NCI-H1694 treated with DMSO at 0.1 percent for 48 hours (cell line): ENCODE data around the gene KRTAP1-3.
"Not testable (repeated sequence)": the region's sequence is repeated elsewhere in the genome, so short reads cannot be mapped to it uniquely, and the experiment has no call there.

ENCODE experiments used
- DNase-seq: peaks from one replicate; lab custom pipeline; 2025; lab: John Stamatoyannopoulos, UW

Gene KRTAP1-3

DNA sequence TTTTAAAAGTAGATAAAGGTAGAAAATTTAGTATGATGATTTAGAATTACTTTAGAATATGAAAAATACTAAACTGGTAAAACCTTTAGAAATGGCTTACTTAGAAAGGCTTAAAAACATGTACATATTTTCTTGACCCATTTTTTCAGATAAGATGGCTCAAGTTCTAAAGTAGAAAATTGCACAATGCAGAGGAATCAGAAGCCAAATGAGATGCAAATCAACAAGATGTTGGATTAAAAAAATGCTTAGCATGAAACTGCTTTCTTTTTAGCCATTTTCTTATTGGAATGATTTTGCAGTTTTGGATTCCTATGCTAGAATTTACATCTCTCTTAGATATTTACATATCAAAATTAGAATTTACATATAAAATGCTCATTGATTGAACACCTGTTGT, 24.2 kb downstream of the KRTAP1-3 start:
- DNase-seq = no peak

DNA sequence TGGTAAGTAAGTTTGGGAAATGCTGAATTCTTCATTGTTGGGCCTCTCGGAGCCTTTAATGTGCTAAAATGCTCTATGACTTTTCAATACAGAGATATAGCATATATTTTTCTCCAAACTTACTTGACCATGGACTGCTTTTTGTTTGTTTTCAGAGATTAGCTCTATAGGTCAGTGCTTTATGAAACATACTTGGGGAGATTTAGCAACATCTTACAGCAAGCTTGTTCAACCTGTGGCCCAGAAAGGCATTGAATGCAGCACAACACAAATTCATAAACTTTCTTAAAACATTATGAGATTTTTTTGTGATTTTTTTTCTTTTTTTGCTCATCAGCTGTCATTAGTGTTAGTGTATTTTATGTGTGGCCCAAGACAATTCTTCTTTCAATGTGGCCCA, 24.7 kb downstream of the KRTAP1-3 start:
- no peak for DNase-seq

- DNase-seq = no peak
Observed at GRCh38 chr17:41009301-41009760, 25.3 kb downstream of the KRTAP1-3 start.

- no peak for DNase-seq
Observed at GRCh38 chr17:41008811-41009210, 25.9 kb downstream of the KRTAP1-3 start, which contains the start of gene KRTAP3-1. TSS of gene KRTAP3-1 (minus strand) at chr17:41009128. CDS start at chr17:41009074, 54 bp downstream.

- DNase-seq = no peak
Observed at GRCh38 chr17:41004397-41004796, 30.3 kb downstream of the KRTAP1-3 start.

DNA sequence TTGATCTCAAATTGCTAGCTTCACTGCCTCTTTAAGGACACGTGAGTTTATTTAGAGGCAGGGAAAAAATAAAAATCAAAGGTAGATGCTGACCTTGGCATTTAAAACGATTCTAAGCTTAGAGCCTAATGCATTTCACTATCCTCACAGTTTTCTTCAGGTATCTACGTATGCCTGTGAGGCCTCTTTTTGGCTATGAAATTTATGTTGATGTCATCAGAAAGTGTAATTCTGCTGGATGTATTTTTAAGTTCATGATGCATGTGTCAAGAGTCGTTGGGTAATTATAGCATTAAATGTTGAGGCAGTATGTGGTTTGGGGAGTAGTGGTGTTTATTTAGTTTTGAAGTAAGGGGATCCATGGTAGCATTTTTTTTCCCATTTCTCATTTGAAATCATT, 30.7 kb downstream of the KRTAP1-3 start:
- no peak for DNase-seq

DNA sequence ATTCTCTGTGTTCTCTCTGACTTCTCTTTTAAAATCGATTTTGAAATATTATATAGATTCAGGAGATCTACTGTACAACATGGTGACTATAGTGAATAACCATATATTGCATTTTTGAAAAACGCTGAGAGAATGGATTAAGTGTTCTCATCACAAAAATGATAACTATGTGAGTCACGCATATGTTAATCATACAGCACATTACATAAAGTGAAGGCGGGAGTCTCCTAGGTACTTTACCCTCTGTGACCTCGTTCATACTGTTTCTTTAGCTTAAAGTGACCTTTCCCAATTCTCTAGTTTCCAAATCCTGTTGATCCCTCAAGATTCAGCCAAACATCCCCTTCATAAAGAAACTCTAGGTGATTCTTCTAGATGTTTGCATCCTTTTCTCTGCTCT, 31.9 kb downstream of the KRTAP1-3 start:
- DNase-seq = no peak

- no peak for DNase-seq
Observed at GRCh38 chr17:41001795-41002194, 32.9 kb downstream of the KRTAP1-3 start.

- DNase-seq = not testable (repeated sequence)
Observed at GRCh38 chr17:40999563-40999962, 35.1 kb downstream of the KRTAP1-3 start, which contains the start of gene KRTAP3-2. TSS of gene KRTAP3-2 (minus strand) at chr17:40999906. CDS start at chr17:40999853, 53 bp downstream.

GRCh38 chr17:40997361-40997760, 37.3 kb downstream of the KRTAP1-3 start:
- DNase-seq = no peak

DNA sequence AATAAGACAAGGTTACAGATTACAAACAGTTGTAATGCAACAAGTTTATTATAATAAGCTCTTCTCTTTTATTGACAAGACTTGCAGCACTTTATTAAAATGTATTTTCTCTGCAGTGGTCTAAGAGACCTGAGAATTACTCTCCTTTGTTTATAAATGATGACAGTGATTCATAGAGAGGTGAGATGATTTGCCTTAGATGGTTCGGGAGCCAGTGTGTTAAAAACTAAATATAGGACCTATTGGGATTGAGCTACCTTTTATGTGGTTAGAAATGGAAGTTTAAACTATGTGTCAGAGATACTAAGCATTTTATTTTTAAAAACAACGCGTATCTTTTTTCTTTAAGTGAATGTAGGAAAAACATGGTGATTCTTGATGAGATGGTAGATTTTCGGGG, 37.8 kb downstream of the KRTAP1-3 start:
- no peak for DNase-seq

DNA sequence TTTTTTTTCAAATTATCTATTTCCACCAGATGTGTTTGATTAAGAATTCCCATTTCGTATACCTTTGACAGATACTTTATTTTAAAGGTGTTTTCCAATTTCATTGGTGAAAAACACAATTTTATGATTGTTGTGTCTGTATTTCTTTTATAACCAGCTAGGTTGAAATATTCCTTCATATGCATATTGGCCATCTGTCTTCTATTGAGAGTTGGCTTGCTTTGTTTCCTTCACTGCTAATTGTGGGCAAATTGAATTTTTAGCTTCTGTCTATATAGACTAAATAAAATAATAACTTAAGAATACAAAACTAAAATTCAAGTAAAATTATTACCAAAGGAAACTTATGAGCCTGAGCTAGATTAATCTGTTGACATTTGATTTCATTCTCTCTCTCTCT, 39.6 kb downstream of the KRTAP1-3 start:
- DNase-seq = no peak

DNA sequence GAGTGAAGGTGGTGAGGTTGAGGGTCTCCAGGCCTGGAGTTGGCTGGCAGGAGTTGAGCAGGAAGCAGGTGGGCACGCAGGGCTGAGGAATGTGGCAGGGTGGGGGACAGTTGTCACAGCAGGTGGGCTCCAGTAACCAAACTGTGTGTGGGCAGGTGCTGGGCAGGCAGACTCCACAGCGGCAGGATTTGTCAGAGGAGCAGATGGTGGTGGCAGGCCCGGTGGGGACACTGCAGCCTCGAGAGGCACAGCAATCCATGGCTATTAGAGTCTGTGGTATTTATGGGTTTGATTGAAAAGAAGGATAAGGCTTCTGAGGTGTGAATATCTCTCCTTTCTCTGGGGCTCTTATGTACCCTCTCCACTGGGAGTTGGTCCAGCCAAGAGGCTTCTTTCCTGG, 40.8 kb downstream of the KRTAP1-3 start, which contains the start of gene KRTAP3-3:
Gene KRTAP3-3 (minus strand): TSS at position 326 of the 400 bp plus-strand sequence. CDS start 67 bp downstream, at position 259.
- DNase-seq = no peak

DNA sequence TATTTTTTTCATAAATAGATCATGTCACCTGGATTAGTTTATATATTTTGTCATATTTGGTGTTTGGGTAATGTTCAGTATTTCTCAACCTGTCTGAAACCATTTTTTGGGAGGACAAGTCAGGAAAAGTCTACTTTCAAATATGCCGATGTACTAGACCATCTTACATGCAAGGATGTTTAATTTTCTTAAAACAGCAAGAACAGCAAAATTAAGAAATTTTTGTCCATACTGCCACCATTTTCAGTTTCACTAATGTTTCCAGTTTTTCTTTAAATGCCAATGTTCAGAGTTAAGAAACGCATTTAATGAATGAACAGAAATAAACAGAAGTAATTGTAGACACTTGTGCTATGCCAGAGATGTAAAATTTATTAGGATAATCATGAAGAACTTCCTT, 41.6 kb downstream of the KRTAP1-3 start:
- no peak for DNase-seq

DNA sequence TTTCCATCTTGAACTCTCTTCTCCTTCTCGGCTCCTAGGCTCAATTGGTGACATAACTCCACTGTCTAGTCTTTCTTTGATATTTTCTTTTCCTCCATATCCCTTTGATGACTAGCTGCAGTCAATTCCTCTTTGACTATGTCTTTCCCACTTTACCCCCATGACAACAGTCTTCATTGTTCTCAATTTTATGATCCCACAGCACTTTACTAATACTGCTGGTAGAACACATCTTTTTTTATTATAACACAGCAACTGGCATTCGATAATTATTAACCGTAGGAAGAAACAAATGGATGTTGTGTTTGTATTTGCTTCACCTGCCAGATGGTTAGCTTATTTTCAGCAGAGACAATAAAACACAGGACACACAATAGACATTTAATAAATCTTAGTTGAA, 42.0 kb downstream of the KRTAP1-3 start:
- DNase-seq = no peak

DNA sequence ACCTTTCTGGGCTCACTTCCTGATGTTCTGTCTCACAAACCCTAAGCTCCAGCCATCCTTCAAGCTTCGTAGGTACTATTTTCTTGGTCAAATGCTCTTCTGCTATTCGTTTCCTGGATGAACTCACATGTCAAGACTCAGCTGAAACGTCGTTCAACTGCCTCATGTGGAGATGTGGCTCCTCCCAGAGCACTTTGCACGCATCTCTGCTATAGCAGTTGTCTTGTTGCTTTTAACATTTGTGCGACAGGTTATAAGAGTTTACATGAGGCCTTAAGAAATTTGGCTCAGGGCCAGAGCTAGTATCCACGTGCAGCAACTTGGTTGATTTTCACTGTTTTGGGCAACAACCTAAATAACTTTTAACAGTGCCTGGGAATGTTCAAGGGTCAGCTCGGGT, 47.8 kb downstream of the KRTAP1-3 start:
- DNase-seq = no peak

DNA sequence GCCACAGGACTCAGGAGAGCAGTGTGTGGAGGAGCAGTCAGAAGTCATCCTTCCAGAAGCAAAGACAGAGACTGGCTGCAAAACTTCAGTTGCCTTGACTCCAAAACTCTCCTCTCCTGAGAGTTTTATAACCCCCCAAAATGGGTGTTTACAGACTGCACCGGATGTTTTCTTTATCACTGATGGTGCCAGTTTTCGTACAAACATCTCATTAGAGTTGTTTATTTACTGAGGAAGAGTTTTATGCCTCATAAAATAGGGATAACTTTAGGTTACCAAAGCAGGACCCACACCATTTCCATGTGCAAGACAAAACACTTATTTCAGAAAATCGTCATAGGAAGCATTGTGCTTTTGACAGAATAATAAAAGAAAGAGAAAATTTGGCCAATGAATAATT, 50.4 kb downstream of the KRTAP1-3 start, which contains the start of gene KRT40:
Gene KRT40 (minus strand): TSS at position 101 of the 400 bp plus-strand sequence. CDS start 53 bp downstream, at position 48.
- no peak for DNase-seq
